ENCODE data around the gene SYT13. TPM values are rescaled to one million over a fixed set of nuclear protein-coding genes. Genes with fewer than 3 reads are reported as not detected.

The SYT13 gene
- total RNA-seq, 1 donor from 2014 or later: not detected

DNA sequence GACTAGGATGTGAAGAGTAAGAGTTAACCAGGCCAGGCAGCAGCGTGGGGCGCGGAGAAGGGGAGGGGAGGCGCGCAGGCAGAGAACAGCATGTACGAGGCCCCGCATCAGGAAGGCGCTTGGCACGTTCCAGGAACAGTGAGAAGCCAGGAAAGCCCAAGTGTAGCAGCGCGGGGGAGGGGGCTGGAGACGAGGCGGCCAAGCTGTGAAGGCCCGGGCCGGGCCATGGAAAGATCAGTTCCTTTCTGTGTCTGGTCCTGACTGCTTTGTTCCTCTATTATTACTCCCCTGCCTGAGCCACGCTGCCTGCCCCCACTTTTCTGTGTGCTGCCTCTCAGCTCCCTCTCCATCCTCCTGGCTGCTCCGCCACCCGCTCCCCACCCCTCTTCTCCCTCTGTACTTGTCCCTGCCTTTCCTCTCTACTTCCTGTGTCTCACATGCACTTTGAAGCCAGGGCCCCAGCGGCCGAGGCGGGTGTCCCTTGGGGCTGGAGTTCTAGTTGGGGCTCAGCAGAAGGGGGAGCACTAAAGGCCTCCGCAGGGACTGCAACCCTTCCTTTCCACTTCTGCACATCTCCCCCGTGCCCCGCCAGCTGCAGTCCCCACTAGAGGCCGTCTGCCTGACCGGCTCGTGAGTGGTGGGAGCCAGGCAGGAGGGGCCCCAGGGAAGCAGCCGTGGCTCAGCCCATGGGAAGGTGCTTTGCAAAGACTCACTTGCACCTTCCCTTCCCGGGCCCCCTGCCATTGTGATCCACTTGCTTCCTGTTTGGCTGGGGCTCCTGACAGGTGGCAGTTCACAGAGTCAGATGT lies 76.0 kb downstream of the SYT13 start:
- peak; percentile 76 to 80 for ATAC-seq
- H3K9me3 ChIP-seq: no peaks in the 10 kb centered on the region
- no peaks in the 10 kb centered on the region for H3K27me3 ChIP-seq (ENCODE audit: low read depth)
- peaks cover 32% of the 10 kb centered on the region for H3K4me1 ChIP-seq
- intact Hi-C loops (cut with DNase I): no loop called here
- H3K27ac ChIP-seq: peak overlapping the region; percentile 86
- peak; percentile 82 for DNase-seq
- peaks cover 26% of the 10 kb centered on the region for H3K36me3 ChIP-seq
- TF ChIP-seq, protein P1, sequence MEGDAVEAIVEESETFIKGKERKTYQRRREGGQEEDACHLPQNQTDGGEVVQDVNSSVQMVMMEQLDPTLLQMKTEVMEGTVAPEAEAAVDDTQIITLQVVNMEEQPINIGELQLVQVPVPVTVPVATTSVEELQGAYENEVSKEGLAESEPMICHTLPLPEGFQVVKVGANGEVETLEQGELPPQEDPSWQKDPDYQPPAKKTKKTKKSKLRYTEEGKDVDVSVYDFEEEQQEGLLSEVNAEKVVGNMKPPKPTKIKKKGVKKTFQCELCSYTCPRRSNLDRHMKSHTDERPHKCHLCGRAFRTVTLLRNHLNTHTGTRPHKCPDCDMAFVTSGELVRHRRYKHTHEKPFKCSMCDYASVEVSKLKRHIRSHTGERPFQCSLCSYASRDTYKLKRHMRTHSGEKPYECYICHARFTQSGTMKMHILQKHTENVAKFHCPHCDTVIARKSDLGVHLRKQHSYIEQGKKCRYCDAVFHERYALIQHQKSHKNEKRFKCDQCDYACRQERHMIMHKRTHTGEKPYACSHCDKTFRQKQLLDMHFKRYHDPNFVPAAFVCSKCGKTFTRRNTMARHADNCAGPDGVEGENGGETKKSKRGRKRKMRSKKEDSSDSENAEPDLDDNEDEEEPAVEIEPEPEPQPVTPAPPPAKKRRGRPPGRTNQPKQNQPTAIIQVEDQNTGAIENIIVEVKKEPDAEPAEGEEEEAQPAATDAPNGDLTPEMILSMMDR (IDR thresholded peaks at IDR 0.05): no peak
- H3K4me3 ChIP-seq: peak overlapping the region; percentile 35

DNA sequence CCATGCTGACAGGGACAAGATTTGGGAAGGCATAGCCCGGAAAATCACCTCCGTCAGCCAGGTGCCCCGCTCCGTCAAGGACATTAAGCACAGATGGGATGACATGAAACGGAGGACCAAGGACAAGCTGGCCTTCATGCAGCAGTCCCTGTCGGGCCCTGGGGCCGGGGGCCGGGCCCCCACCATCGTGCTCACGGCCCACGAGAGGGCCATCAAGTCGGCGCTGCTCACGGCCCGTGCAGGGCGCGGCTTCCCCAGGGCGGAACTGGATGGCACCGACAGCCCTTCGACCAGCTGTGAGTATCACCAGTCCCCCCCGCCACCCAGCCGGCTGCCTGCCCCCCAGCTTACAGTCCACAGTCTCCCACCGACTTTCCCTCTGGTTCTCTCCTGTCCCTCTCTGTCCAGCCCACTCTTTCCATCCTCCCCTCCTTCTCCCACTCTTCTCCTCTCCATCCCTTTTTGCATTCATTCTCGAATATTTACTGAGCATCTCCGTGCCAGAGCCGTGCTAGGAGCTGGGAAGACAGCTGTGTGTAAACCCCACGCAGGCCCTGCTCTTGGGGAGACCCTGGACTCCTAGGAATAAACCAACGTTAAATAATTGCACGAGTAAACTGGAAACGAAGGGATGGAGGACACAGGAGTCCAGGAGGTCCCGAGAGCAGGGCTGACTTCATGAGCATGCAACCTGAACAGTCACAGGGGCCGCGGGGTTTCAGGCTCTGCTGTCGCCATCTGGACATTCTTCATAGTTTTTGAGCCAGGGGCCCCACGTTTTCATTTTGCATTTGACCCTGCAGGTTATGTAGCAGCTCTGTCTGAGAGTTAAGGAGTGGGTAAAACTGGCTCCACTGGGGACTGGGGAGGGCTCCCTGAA lies 76.9 kb downstream of the SYT13 start:
- H3K4me3 ChIP-seq: peak overlapping the region; percentile 35
- H3K27ac ChIP-seq: peak overlapping the region; percentile 86
- TF ChIP-seq, protein P1 (IDR thresholded peaks at IDR 0.05): no peak
- DNase-seq: no peak
- H3K4me1 ChIP-seq: peaks cover 28% of the 10 kb centered on the region
- ATAC-seq: no peak
- peaks cover 34% of the 10 kb centered on the region for H3K36me3 ChIP-seq
- no peaks in the 10 kb centered on the region for H3K27me3 ChIP-seq (ENCODE audit: low read depth)
- intact Hi-C loops (cut with DNase I): no loop called here
- H3K9me3 ChIP-seq: no peaks in the 10 kb centered on the region

DNA sequence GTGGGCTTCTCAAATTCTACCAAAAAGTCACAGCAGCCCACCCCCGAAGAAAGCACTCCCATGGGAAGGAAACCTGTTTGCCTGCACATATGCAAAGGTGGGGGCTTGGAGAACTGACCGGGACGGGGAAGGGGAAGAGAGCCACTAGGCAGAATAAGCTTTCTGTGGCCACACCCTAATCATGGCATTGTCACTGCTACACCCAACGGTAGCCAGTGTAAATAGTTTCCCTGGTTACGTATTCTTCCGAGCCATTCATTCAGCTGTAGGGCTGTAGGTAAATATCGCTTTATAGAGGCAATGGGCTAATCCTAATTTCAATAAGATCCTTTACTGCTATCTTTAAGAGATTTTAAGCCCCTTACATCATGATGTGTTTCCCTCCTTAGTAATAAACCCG lies 78.0 kb downstream of the SYT13 start:
- peaks cover 27% of the 10 kb centered on the region for H3K36me3 ChIP-seq
- DNase-seq (no peak), ATAC-seq (no peak)
- H3K27me3 ChIP-seq (ENCODE audit: low read depth): no peaks in the 10 kb centered on the region
- peaks cover 28% of the 10 kb centered on the region for H3K4me1 ChIP-seq
- H3K9me3 ChIP-seq: no peaks in the 10 kb centered on the region
- H3K4me3 ChIP-seq: no peak overlapping the region
- TF ChIP-seq, protein P1 (IDR thresholded peaks at IDR 0.05): no peak
- peak overlapping the region; percentile 86 for H3K27ac ChIP-seq
- intact Hi-C loops (cut with DNase I): no loop called here

DNA sequence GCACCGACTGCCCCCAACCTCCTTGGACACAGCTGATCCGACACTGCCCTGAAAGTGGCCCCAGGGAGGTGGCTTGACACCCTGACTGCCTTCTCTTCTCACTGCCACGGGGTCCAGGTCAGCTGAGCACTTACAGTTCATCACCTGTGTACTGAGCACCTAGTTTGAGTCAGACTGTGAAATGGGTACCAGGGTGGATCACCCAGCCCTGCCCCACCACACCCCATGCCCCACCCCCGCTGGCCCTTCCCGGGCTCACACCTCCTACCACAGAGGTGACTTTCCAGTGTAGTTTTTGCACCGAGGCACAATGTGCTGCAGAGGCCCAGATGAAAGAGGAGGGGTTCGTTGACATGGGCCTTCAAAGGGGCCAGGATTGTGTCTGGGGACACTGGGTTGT lies 80.2 kb downstream of the SYT13 start:
- no peaks in the 10 kb centered on the region for H3K27me3 ChIP-seq (ENCODE audit: low read depth)
- H3K4me3 ChIP-seq: no peak overlapping the region
- no peak overlapping the region for H3K27ac ChIP-seq
- peaks cover 16% of the 10 kb centered on the region for H3K36me3 ChIP-seq
- peaks cover 26% of the 10 kb centered on the region for H3K4me1 ChIP-seq
- H3K9me3 ChIP-seq: no peaks in the 10 kb centered on the region
- DNase-seq (no peak), ATAC-seq (no peak)
- intact Hi-C loops (cut with DNase I): no loop called here
- TF ChIP-seq, protein P1 (IDR thresholded peaks at IDR 0.05): no peak

DNA sequence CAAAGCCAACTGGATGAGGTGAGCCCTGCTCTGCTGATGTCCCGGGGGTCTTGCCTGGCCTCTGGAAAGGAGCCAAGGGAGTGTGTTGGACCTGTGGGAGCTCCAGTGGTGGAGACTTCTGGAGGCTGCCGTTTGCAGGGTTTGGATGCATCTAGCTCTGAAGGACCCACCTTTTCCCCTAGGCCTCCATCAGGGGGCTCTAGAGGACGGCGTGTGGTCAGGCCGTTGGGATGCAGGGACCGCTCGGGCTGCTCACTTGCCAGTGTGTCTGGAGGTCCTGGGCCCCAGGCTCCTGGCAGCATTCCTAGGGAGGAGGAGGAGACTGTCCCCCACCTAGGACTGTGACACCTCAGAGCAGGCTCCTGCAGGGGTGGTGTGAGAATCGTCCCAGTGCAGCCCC lies 81.4 kb downstream of the SYT13 start:
- ATAC-seq: no peak

More for the DNA sequence above, 81.4 kb downstream of the SYT13 start:
- intact Hi-C loops (cut with DNase I): no loop called here
- H3K4me3 ChIP-seq: no peak overlapping the region
- H3K27me3 ChIP-seq (ENCODE audit: low read depth): no peaks in the 10 kb centered on the region
- peaks cover 16% of the 10 kb centered on the region for H3K36me3 ChIP-seq
- no peak overlapping the region for H3K27ac ChIP-seq
- H3K9me3 ChIP-seq: no peaks in the 10 kb centered on the region
- no peak for DNase-seq
- TF ChIP-seq, protein P1 (IDR thresholded peaks at IDR 0.05): no peak
- peaks cover 15% of the 10 kb centered on the region for H3K4me1 ChIP-seq

Data from lower lobe of right lung (tissue), 2 donors.